Hepatocyte (in vitro differentiated cells): ENCODE results near the gene LATS2. TPM values are rescaled to one million over a fixed set of nuclear protein-coding genes. Genes with fewer than 3 reads are reported as not detected.
A peak's percentile ranks its signal among the peaks of the same experiment; 100 is the strongest.

Source experiments
- DNase-seq: peaks from one replicate; pipeline ENCODE4 v3.0.0-alpha.2; 2016; ENCODE audit warnings: low spot score
- H2AFZ ChIP-seq: fragments of 200-600 bp; sonication (generic); 2 replicates; pipeline ENCODE4 v1.6.0; 2016; ENCODE audit warnings: antibody characterized with exemption, mild to moderate bottlenecking
- H3K27ac ChIP-seq: fragments of 200-600 bp; sonication (generic); 2 replicates; pipeline ENCODE4 v1.5.1; 2016; ENCODE audit warnings: mild to moderate bottlenecking
- H3K27me3 ChIP-seq: fragments of 200-600 bp; sonication (generic); 2 replicates; pipeline ENCODE4 v1.6.1; 2016
- H3K36me3 ChIP-seq: fragments of 200-600 bp; sonication (generic); replicated peaks from 2 replicates; pipeline ENCODE4 v1.5.1; 2016; ENCODE audit warnings: low read depth; ENCODE audit not compliant: insufficient read depth
- H3K4me1 ChIP-seq: fragments of 200-600 bp; sonication (generic); 2 replicates; pipeline ENCODE4 v1.5.1; 2016; ENCODE audit warnings: mild to moderate bottlenecking, moderate library complexity; ENCODE audit not compliant: insufficient read depth
- H3K4me2 ChIP-seq: fragments of 200-600 bp; sonication (generic); 2 replicates; pipeline ENCODE4 v1.6.0; 2016
- H3K4me3 ChIP-seq: fragments of 200-600 bp; sonication (generic); 2 replicates; pipeline ENCODE4 v1.5.1; 2016; ENCODE audit warnings: mild to moderate bottlenecking
- H3K79me2 ChIP-seq: fragments of 200-600 bp; sonication (generic); 2 replicates; pipeline ENCODE4 v1.6.0; 2017; ENCODE audit warnings: mild to moderate bottlenecking
- H3K9me2 ChIP-seq: fragments of 200-600 bp; sonication (generic); replicated peaks from 2 replicates; pipeline ENCODE4 v1.6.0; 2017; ENCODE audit warnings: mild to moderate bottlenecking; ENCODE audit not compliant: insufficient read depth
- H3K9me3 ChIP-seq: fragments of 200-600 bp; sonication (generic); 2 replicates; pipeline ENCODE4 v1.5.1; 2016; ENCODE audit warnings: low read depth, mild to moderate bottlenecking
- H4K20me1 ChIP-seq: fragments of 200-600 bp; sonication (generic); 2 replicates; pipeline ENCODE4 v1.6.0; 2016; ENCODE audit warnings: mild to moderate bottlenecking; ENCODE audit not compliant: insufficient read depth, poor library complexity, severe bottlenecking
- CTCF ChIP-seq: fragments of 200-600 bp; sonication (generic); IDR thresholded peaks from 2 replicates; pipeline ENCODE4 v1.5.1; 2016; ENCODE audit warnings: antibody characterized with exemption, mild to moderate bottlenecking; ENCODE audit not compliant: poor library complexity
- EZH2 ChIP-seq: fragments of 200-600 bp; sonication (generic); IDR thresholded peaks from 2 replicates; pipeline ENCODE4 v1.6.1; 2016; ENCODE audit warnings: antibody characterized with exemption, mild to moderate bottlenecking, borderline replicate concordance
- EZH2phosphoT487 ChIP-seq: fragments of 200-600 bp; sonication (generic); IDR thresholded peaks from one replicate; pipeline ENCODE4 v1.6.1; 2018; ENCODE audit warnings: antibody characterized with exemption, mild to moderate bottlenecking, low read depth, moderate library complexity; ENCODE audit not compliant: unreplicated experiment, severe bottlenecking
- WGBS: methylation state at CpG from one replicate; pipeline ENCODE4 v1.1.6; 2016; ENCODE audit warnings: low lambda C conversion rate; ENCODE audit errors: missing lambda C conversion rate; 5-methylcytosine and 5-hydroxymethylcytosine counted together
- polyA plus RNA-seq: library from polyadenylated mRNA; unstranded; fragments of >200 nt; fragmentation: Nextera tagmentation; extraction: Ambion mirVana; gene quantifications from 2 replicates; pipeline ENCODE4 v1.2.1, GENCODE V29; 2016
- total RNA-seq: library from RNA; depleted of rRNA; stranded (reverse); fragments of >200 nt; gene quantifications from 2 replicates; pipeline ENCODE4 v1.2.3, GENCODE V29; 2014

Gene LATS2
- total and polyA plus RNA-seq, 2 experiments from 2014 or later = 6.2 to 15.5 TPM

- Histone ChIP-seq H3K4me2 (no peak overlapping the region), H3K4me1 (peaks cover 38% of the 10 kb centered on the region), H3K27me3 (no peaks in the 10 kb centered on the region), H3K79me2 (peaks cover 90% of the 10 kb centered on the region), H3K9me3 (no peaks in the 10 kb centered on the region), H3K36me3 (no peaks in the 10 kb centered on the region), H3K9me2 (no peaks in the 10 kb centered on the region), H3K27ac (peak overlapping the region; percentile 20), H4K20me1 (peaks cover 19% of the 10 kb centered on the region), H2AFZ (no peak overlapping the region), H3K4me3 (no peak overlapping the region)
- DNase-seq = no peak
- TF ChIP-seq CTCF = no peak
- no peak for TF ChIP-seq EZH2phosphoT487
- TF ChIP-seq EZH2 = no peak
These were observed 50.0 kb downstream of the LATS2 start for GRCh38 chr13:21011378-21011777.

GRCh38 chr13:21010621-21011020, 50.8 kb downstream of the LATS2 start:
- H3K4me1 ChIP-seq = peaks cover 37% of the 10 kb centered on the region
- no peak for DNase-seq
- H3K4me2 ChIP-seq = no peak overlapping the region
- H3K9me2 ChIP-seq = no peaks in the 10 kb centered on the region
- no peaks in the 10 kb centered on the region for H3K27me3 ChIP-seq
- 92% methylated on average over 1 of the region's 1 CpG for WGBS
- no peaks in the 10 kb centered on the region for H3K9me3 ChIP-seq
- H3K79me2 ChIP-seq = peaks cover 90% of the 10 kb centered on the region
- H2AFZ ChIP-seq = no peak overlapping the region
- no peaks in the 10 kb centered on the region for H3K36me3 ChIP-seq
- no peak for TF ChIP-seq CTCF
- TF ChIP-seq EZH2 = no peak
- no peak for TF ChIP-seq EZH2phosphoT487
- H3K4me3 ChIP-seq = no peak overlapping the region
- H3K27ac ChIP-seq = peak overlapping the region; percentile 20
- H4K20me1 ChIP-seq = peaks cover 19% of the 10 kb centered on the region

- Histone ChIP-seq H3K27me3 (no peaks in the 10 kb centered on the region), H4K20me1 (peaks cover 15% of the 10 kb centered on the region), H3K27ac (no peak overlapping the region), H3K9me3 (no peaks in the 10 kb centered on the region), H3K79me2 (peaks cover 95% of the 10 kb centered on the region), H3K36me3 (no peaks in the 10 kb centered on the region), H2AFZ (no peak overlapping the region), H3K4me3 (no peak overlapping the region), H3K4me2 (no peak overlapping the region), H3K9me2 (no peaks in the 10 kb centered on the region), H3K4me1 (peaks cover 26% of the 10 kb centered on the region)
- no peak for TF ChIP-seq EZH2phosphoT487
- no peak for TF ChIP-seq CTCF
- no peak for TF ChIP-seq EZH2
- 94% methylated on average over 7 of the region's 7 CpGs for WGBS
- DNase-seq = no peak
These were observed 52.4 kb downstream of the LATS2 start for GRCh38 chr13:21009036-21009435.

GRCh38 chr13:21008026-21008425, 53.4 kb downstream of the LATS2 start:
- H3K79me2 ChIP-seq = peaks cover 95% of the 10 kb centered on the region
- H3K27me3 ChIP-seq = no peaks in the 10 kb centered on the region
- WGBS = 97% methylated on average over 11 of the region's 11 CpGs
- H3K9me2 ChIP-seq = no peaks in the 10 kb centered on the region
- H3K36me3 ChIP-seq = no peaks in the 10 kb centered on the region
- no peak overlapping the region for H3K4me3 ChIP-seq
- no peak overlapping the region for H2AFZ ChIP-seq
- peaks cover 11% of the 10 kb centered on the region for H4K20me1 ChIP-seq
- no peak overlapping the region for H3K4me2 ChIP-seq
- H3K4me1 ChIP-seq = peaks cover 22% of the 10 kb centered on the region
- H3K9me3 ChIP-seq = no peaks in the 10 kb centered on the region
- H3K27ac ChIP-seq = no peak overlapping the region
- TF ChIP-seq EZH2phosphoT487 (no peak), EZH2 (no peak), CTCF (no peak)
- no peak for DNase-seq
